Neural cell (in vitro differentiated cells): Measurements from ENCODE around the gene PRKRIP1. TPM values are rescaled to one million over a fixed set of nuclear protein-coding genes. Genes with fewer than 3 reads are reported as not detected.

Experiments used
- H2AFZ ChIP-seq: fragments of 200-600, 300-800 bp; sonication (generic), shearing (Covaris generic); 2 replicates; pipeline ENCODE4 v1.6.0; 2014; ENCODE audit warnings: low read depth, mild to moderate bottlenecking, antibody characterized with exemption, low read length, moderate library complexity
- H3F3A ChIP-seq: fragments of 200-600 bp; shearing (Covaris generic); 2 replicates; pipeline ENCODE4 v1.6.1; 2016; ENCODE audit warnings: mild to moderate bottlenecking, moderate library complexity, mixed read lengths, antibody characterized with exemption, low read length; ENCODE audit not compliant: insufficient read depth, poor library complexity, severe bottlenecking
- H3K27ac ChIP-seq: fragments of 200-600, 300-800 bp; sonication (generic), shearing (Covaris generic); 2 replicates; pipeline ENCODE4 v1.5.1; 2014; ENCODE audit warnings: mild to moderate bottlenecking, low read length, moderate library complexity
- H3K27me3 ChIP-seq: fragments of 300-800, 200-600 bp; sonication (generic), shearing (Covaris generic); 2 replicates; pipeline ENCODE4 v1.6.0; 2014; ENCODE audit warnings: mild to moderate bottlenecking, low read depth, low read length, moderate library complexity; ENCODE audit not compliant: insufficient read depth
- H3K36me3 ChIP-seq: fragments of 300-800, 200-600 bp; sonication (generic), shearing (Covaris generic); 2 replicates; pipeline ENCODE4 v1.5.1; 2014; ENCODE audit warnings: mild to moderate bottlenecking, antibody characterized with exemption, low read length, moderate library complexity; ENCODE audit not compliant: insufficient read depth
- H3K4me2 ChIP-seq: fragments of 300-800, 200-600 bp; sonication (generic), shearing (Covaris generic); 2 replicates; pipeline ENCODE4 v1.6.0; 2014; ENCODE audit warnings: mild to moderate bottlenecking, low read length
- H3K4me3 ChIP-seq: fragments of 300-800, 200-600 bp; sonication (generic), shearing (Covaris generic); 2 replicates; pipeline ENCODE4 v1.5.1; 2014; ENCODE audit warnings: mild to moderate bottlenecking, low read length, moderate library complexity
- H3K79me2 ChIP-seq: fragments of 200-600 bp; shearing (Covaris generic); replicated peaks from 2 replicates; pipeline ENCODE4 v1.6.0; 2014; ENCODE audit warnings: mild to moderate bottlenecking, low read length, moderate library complexity; ENCODE audit not compliant: insufficient read depth
- H3K9ac ChIP-seq: fragments of 300-800, 200-600 bp; sonication (generic), shearing (Covaris generic); 2 replicates; pipeline ENCODE4 v1.6.1; 2016; ENCODE audit warnings: mild to moderate bottlenecking, low read length, mixed read lengths
- H3K9me2 ChIP-seq: fragments of 200-600 bp; shearing (Covaris generic); 2 replicates; pipeline ENCODE4 v1.6.1; 2016; ENCODE audit warnings: mild to moderate bottlenecking, low read length, mixed read lengths; ENCODE audit not compliant: insufficient read depth
- H3K9me3 ChIP-seq: fragments of 200-600, 300-800 bp; sonication (generic), shearing (Covaris generic); 2 replicates; pipeline ENCODE4 v1.6.1; 2016; ENCODE audit warnings: mild to moderate bottlenecking, mixed run types, low read length, moderate library complexity, mixed read lengths
- H4K20me1 ChIP-seq: fragments of 200-600 bp; shearing (Covaris generic); 2 replicates; pipeline ENCODE4 v1.6.1; 2016; ENCODE audit warnings: mild to moderate bottlenecking, mixed run types; ENCODE audit not compliant: insufficient read depth
- CTCF ChIP-seq: fragments of 450-650 bp; IDR thresholded peaks from 2 replicates; pipeline ENCODE4 v1.5.1; 2014; ENCODE audit warnings: antibody characterized with exemption, mild to moderate bottlenecking, moderate library complexity; ENCODE audit not compliant: poor library complexity, severe bottlenecking
- EP300 ChIP-seq: fragments of 450-650 bp; conservative IDR thresholded peaks from 2 replicates; pipeline ENCODE4 v1.6.1; 2014; ENCODE audit warnings: antibody characterized with exemption, mild to moderate bottlenecking, moderate library complexity; ENCODE audit not compliant: poor library complexity, severe bottlenecking
- EZH2 ChIP-seq: fragments of 200-600, 300-800 bp; shearing (Covaris generic), sonication (generic); IDR thresholded peaks from 2 replicates; pipeline ENCODE4 v1.6.1; 2014; ENCODE audit warnings: antibody characterized with exemption, low read length, borderline replicate concordance, mild to moderate bottlenecking; ENCODE audit not compliant: insufficient read depth, poor library complexity, severe bottlenecking
- MXI1 ChIP-seq: fragments of 450-650 bp; conservative IDR thresholded peaks from 2 replicates; pipeline ENCODE4 v1.6.1; 2014; ENCODE audit warnings: antibody characterized with exemption, mild to moderate bottlenecking; ENCODE audit not compliant: poor library complexity, severe bottlenecking
- POLR2AphosphoS5 ChIP-seq: IDR thresholded peaks from 2 replicates; pipeline ENCODE4 v1.6.1; 2012
- RAD21 ChIP-seq: fragments of 450-650 bp; conservative IDR thresholded peaks from 2 replicates; pipeline ENCODE4 v1.6.1; 2014; ENCODE audit warnings: antibody characterized with exemption, mild to moderate bottlenecking, moderate library complexity
- REST ChIP-seq: IDR thresholded peaks from 2 replicates; pipeline ENCODE4 v1.6.1; 2012; ENCODE audit warnings: borderline replicate concordance
- SMC3 ChIP-seq: fragments of 450-650 bp; conservative IDR thresholded peaks from 2 replicates; pipeline ENCODE4 v1.6.1; 2014; ENCODE audit warnings: antibody characterized with exemption, mild to moderate bottlenecking, moderate library complexity; ENCODE audit not compliant: poor library complexity
- TAF1 ChIP-seq: IDR thresholded peaks from 2 replicates; pipeline ENCODE4 v1.6.1; 2012; ENCODE audit warnings: low read depth
- polyA plus RNA-seq: library from polyadenylated mRNA; depleted of rRNA; stranded (reverse); fragments of >200 nt; gene quantifications from 2 replicates; pipeline ENCODE4 v1.2.3, GENCODE V29; 2014

PRKRIP1 gene
- polyA plus RNA-seq, 1 donor from 2014 or later: 113 TPM

DNA sequence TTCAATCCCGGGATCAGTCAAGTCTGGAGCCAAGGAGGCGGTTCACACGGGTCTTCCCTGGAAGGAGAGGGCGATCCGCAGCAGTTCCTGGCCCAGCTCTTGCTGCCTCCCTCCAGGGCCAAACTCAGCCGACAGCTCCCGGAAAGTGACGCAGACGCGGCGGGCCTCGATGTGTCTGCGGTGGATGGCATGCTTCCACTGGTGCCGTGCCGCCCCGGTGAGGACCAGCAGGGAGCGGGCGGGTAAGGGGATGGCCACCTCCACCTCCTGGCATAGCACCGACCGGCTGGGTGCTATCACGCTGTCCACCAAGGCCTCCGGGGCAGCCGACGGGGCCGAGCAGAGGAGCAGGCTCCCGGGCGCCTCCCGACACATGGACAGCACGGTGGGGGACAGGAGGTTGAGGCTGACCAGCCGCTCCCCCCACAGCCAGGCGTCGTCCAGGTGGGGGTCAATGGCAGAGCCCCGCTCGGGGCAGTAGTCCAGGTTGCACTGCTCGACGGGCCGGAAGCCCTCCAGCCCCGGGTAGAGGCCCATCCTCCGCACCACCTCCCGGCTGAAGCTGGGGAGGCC, 61.3 kb downstream of the PRKRIP1 start:
- Histone ChIP-seq H3K9ac (no peak overlapping the region), H4K20me1 (no peaks in the 10 kb centered on the region), H3K9me3 (no peaks in the 10 kb centered on the region), H3K4me2 (no peak overlapping the region), H3K4me3 (no peak overlapping the region), H3F3A (no peaks in the 10 kb centered on the region), H3K9me2 (no peaks in the 10 kb centered on the region), H2AFZ (no peak overlapping the region), H3K27me3 (no peaks in the 10 kb centered on the region), H3K36me3 (no peaks in the 10 kb centered on the region), H3K79me2 (peaks cover 5% of the 10 kb centered on the region), H3K27ac (no peak overlapping the region)
- TF ChIP-seq EP300 (no peak), RAD21 (no peak), MXI1 (no peak), POLR2AphosphoS5 (no peak), CTCF (no peak), TAF1 (no peak), REST (no peak), EZH2 (no peak), SMC3 (no peak)

- H2AFZ ChIP-seq: no peak overlapping the region
- no peak overlapping the region for H3K27ac ChIP-seq
- H3K4me2 ChIP-seq: no peak overlapping the region
- H3K36me3 ChIP-seq: no peaks in the 10 kb centered on the region
- H3F3A ChIP-seq: no peaks in the 10 kb centered on the region
- peaks cover 15% of the 10 kb centered on the region for H3K79me2 ChIP-seq
- no peak overlapping the region for H3K4me3 ChIP-seq
- TF ChIP-seq REST: no peak
- no peak for TF ChIP-seq EP300
- TF ChIP-seq RAD21: no peak
- TF ChIP-seq CTCF: no peak
- TF ChIP-seq MXI1: no peak
- no peak for TF ChIP-seq TAF1
- TF ChIP-seq POLR2AphosphoS5: no peak
- no peak for TF ChIP-seq EZH2
- H3K27me3 ChIP-seq: no peaks in the 10 kb centered on the region
- H4K20me1 ChIP-seq: no peaks in the 10 kb centered on the region
- H3K9me2 ChIP-seq: no peaks in the 10 kb centered on the region
- no peak overlapping the region for H3K9ac ChIP-seq
- H3K9me3 ChIP-seq: no peaks in the 10 kb centered on the region
Measured at GRCh38 chr7:102459221-102459844, 63.2 kb downstream of the PRKRIP1 start.
